PFSK-1 (cell line): Measurements from ENCODE around the gene CBS.

Experiments
- FOXP2 ChIP-seq: optimal IDR thresholded peaks from 2 replicates; pipeline ENCODE3; 2011; ENCODE audit warnings: borderline replicate concordance, control low read depth, inconsistent platforms; ENCODE audit not compliant: insufficient read depth; ENCODE audit errors: extremely low read length, extremely low read depth
- POLR2AphosphoS5 ChIP-seq: IDR thresholded peaks from 2 replicates; pipeline ENCODE4 v1.6.1; 2012; ENCODE audit warnings: low read depth, mild to moderate bottlenecking, control low read depth, low read length, moderate library complexity
- REST ChIP-seq, 2 experiments: IDR thresholded peaks; 2 replicates each; pipeline versions ENCODE4 v1.6.1 to v1.8.0; 2011 to 2012; ENCODE audit warnings: low read depth in 2 of 2, low read length in 2 of 2, control low read depth in 1 of 2, inconsistent platforms in 1 of 2, mild to moderate bottlenecking in 1 of 2, moderate library complexity in 1 of 2; ENCODE audit not compliant: insufficient read depth in 1 of 2
- SIN3A ChIP-seq: IDR thresholded peaks from 2 replicates; pipeline ENCODE4 v1.6.1; 2012; ENCODE audit warnings: mild to moderate bottlenecking, low read length, moderate library complexity, borderline replicate concordance; ENCODE audit not compliant: insufficient read depth
- TAF1 ChIP-seq: IDR thresholded peaks from 2 replicates; pipeline ENCODE4 v1.6.1; 2012; ENCODE audit warnings: low read length, control low read depth, borderline replicate concordance; ENCODE audit not compliant: insufficient read depth

Gene CBS

GRCh38 chr21:43029785-43030184 is 45.9 kb downstream of the CBS start:
- TF ChIP-seq TAF1: no peak
- no peak for TF ChIP-seq FOXP2
- TF ChIP-seq REST (IDR thresholded peaks at IDR 0.05; ENCODE audit: insufficient read depth in 1 of 2, low read depth in 2 of 2, low read length in 2 of 2): no peak

- TF ChIP-seq SIN3A (no peak), TAF1 (no peak), REST (IDR thresholded peaks at IDR 0.05; ENCODE audit: insufficient read depth in 1 of 2, low read depth in 2 of 2, low read length in 2 of 2) (no peak), POLR2AphosphoS5 (no peak)
These were observed 47.5 kb downstream of the CBS start for GRCh38 chr21:43027846-43028731.

GRCh38 chr21:43025636-43026180 is 49.9 kb downstream of the CBS start:
- TF ChIP-seq SIN3A (no peak), FOXP2 (no peak), TAF1 (no peak), REST (IDR thresholded peaks at IDR 0.05; ENCODE audit: insufficient read depth in 1 of 2, low read depth in 2 of 2, low read length in 2 of 2) (no peak), POLR2AphosphoS5 (no peak)

- no peak for TF ChIP-seq POLR2AphosphoS5
- TF ChIP-seq SIN3A: no peak
- no peak for TF ChIP-seq TAF1
- TF ChIP-seq REST (IDR thresholded peaks at IDR 0.05; ENCODE audit: insufficient read depth in 1 of 2, low read depth in 2 of 2, low read length in 2 of 2): no peak
- TF ChIP-seq FOXP2: no peak
These were observed 51.0 kb downstream of the CBS start for GRCh38 chr21:43024439-43025136.
